Measurements from ENCODE around the gene SLC22A17. TPM values are rescaled to one million over a fixed set of nuclear protein-coding genes. Genes with fewer than 3 reads are reported as not detected.
A peak's percentile ranks its signal among the peaks of the same experiment; 100 is the strongest.

The SLC22A17 gene
- total and polyA plus RNA-seq, 2 of the 13 experiments (the other 11 are each of a cell fraction or from before 2014, with no cell fraction given): 0.95 to 1.1 TPM

GRCh38 chr14:23301288-23301968, 51.3 kb downstream of the SLC22A17 start (continued):
- TF ChIP-seq RFX3 (CRISPR knock-in tag; IDR thresholded peaks at IDR 0.05) (no peak), TEAD2 (CRISPR knock-in tag; IDR thresholded peaks at IDR 0.05) (peak; percentile 56), DMAP1 (CRISPR knock-in tag; IDR thresholded peaks at IDR 0.05) (peak; percentile 96), SMC3 (IDR thresholded peaks at IDR 0.05; ENCODE audit: low read length) (no peak), ZNF251 (CRISPR knock-in tag; IDR thresholded peaks at IDR 0.05) (no peak), ZNF709 (CRISPR knock-in tag; IDR thresholded peaks at IDR 0.05) (no peak; the same call in 1 of the 2 replicates), ZFP36L1 (CRISPR knock-in tag; IDR thresholded peaks at IDR 0.05) (peak; percentile 87; the same call in 1 of the 2 replicates), DPF2 (CRISPR knock-in tag; IDR thresholded peaks at IDR 0.05; ENCODE audit: borderline replicate concordance, low read depth) (peak; percentile 23; the same call in 1 of the 2 replicates), RFXAP (CRISPR knock-in tag; IDR thresholded peaks at IDR 0.05; ENCODE audit: borderline replicate concordance) (peak; percentile 78; the same call in 1 of the 2 replicates), ZNF891 (CRISPR knock-in tag; IDR thresholded peaks at IDR 0.05) (no peak; the same call in 1 of the 2 replicates), NFYC (CRISPR knock-in tag; IDR thresholded peaks at IDR 0.05) (peak; percentile 82), ZNF674 (CRISPR knock-in tag; IDR thresholded peaks at IDR 0.05; ENCODE audit: low read depth) (peak; percentile 60), GMEB2 (CRISPR knock-in tag; IDR thresholded peaks at IDR 0.05; ENCODE audit: low read depth) (peak; percentile 89), ZBTB20 (CRISPR knock-in tag; IDR thresholded peaks at IDR 0.05; ENCODE audit: borderline replicate concordance, low read depth) (peak; percentile 88; the same call in 1 of the 2 replicates), RBAK (CRISPR knock-in tag; IDR thresholded peaks at IDR 0.05) (peak; percentile 54; the same call in 1 of the 2 replicates), SRY (CRISPR knock-in tag; IDR thresholded peaks at IDR 0.05) (no peak), ZNF20 (CRISPR knock-in tag; IDR thresholded peaks at IDR 0.05) (peak; percentile 28; the same call in 1 of the 2 replicates), CHD2 (IDR thresholded peaks at IDR 0.05; ENCODE audit: low read depth, low read length) (peak; percentile 64), HOXD1 (CRISPR knock-in tag; IDR thresholded peaks at IDR 0.05) (peak; percentile 22; the same call in 1 of the 2 replicates), ZBTB8A (CRISPR knock-in tag; IDR thresholded peaks at IDR 0.05; ENCODE audit: borderline replicate concordance, low read depth) (no peak), TIGD3 (CRISPR knock-in tag; IDR thresholded peaks at IDR 0.05; ENCODE audit: borderline replicate concordance) (no peak), ZNF44 (CRISPR knock-in tag; IDR thresholded peaks at IDR 0.05) (no peak), ZNF749 (CRISPR knock-in tag; IDR thresholded peaks at IDR 0.05; ENCODE audit: borderline replicate concordance) (no peak; the same call in 1 of the 2 replicates), RXRB (CRISPR knock-in tag; IDR thresholded peaks at IDR 0.05; ENCODE audit: borderline replicate concordance) (peak; percentile 70), SRSF4 (IDR thresholded peaks at IDR 0.05; ENCODE audit: low read depth, low read length, poor library complexity, severe bottlenecking) (no peak), SETDB1 (CRISPR knock-in tag; IDR thresholded peaks at IDR 0.05; ENCODE audit: borderline replicate concordance) (no peak), FOSL2 (CRISPR knock-in tag; IDR thresholded peaks at IDR 0.05) (peak; percentile 70), ZNF331 (CRISPR knock-in tag; IDR thresholded peaks at IDR 0.05) (peak; percentile 95), ZNF282 (IDR thresholded peaks at IDR 0.05; ENCODE audit: partially characterized antibody) (no peak), ZNF10 (CRISPR knock-in tag; IDR thresholded peaks at IDR 0.05; ENCODE audit: borderline replicate concordance, low read depth) (no peak), ZNF296 (CRISPR knock-in tag; conservative IDR thresholded peaks at IDR 0.05) (no peak)
